MM.1S (cell line): ENCODE results near the gene GTF2F2.

ENCODE experiments used
- CTCF ChIP-seq: fragments of 300-600 bp; sonication (generic); IDR thresholded peaks from 2 replicates; pipeline ENCODE4 v1.5.1; 2016; ENCODE audit warnings: antibody characterized with exemption, low read length, mixed read lengths
- EZH2 ChIP-seq: fragments of 300-600 bp; sonication (generic); optimal IDR thresholded peaks from 2 replicates; pipeline ENCODE3; 2017; ENCODE audit warnings: low read depth, mild to moderate bottlenecking, antibody characterized with exemption, low read length, mixed read lengths
- EZH2phosphoT487 ChIP-seq: fragments of 300-600 bp; sonication (generic); IDR thresholded peaks from 2 replicates; pipeline ENCODE4 v1.6.1; 2018; ENCODE audit warnings: antibody characterized with exemption, low read length

- TF ChIP-seq CTCF, result no peak
- TF ChIP-seq EZH2, result no peak
- TF ChIP-seq EZH2phosphoT487, result no peak
Measured at GRCh38 chr13:45232591-45232990, 112.3 kb downstream of the GTF2F2 start.
